ENCODE results near the gene LRSAM1.

DNA sequence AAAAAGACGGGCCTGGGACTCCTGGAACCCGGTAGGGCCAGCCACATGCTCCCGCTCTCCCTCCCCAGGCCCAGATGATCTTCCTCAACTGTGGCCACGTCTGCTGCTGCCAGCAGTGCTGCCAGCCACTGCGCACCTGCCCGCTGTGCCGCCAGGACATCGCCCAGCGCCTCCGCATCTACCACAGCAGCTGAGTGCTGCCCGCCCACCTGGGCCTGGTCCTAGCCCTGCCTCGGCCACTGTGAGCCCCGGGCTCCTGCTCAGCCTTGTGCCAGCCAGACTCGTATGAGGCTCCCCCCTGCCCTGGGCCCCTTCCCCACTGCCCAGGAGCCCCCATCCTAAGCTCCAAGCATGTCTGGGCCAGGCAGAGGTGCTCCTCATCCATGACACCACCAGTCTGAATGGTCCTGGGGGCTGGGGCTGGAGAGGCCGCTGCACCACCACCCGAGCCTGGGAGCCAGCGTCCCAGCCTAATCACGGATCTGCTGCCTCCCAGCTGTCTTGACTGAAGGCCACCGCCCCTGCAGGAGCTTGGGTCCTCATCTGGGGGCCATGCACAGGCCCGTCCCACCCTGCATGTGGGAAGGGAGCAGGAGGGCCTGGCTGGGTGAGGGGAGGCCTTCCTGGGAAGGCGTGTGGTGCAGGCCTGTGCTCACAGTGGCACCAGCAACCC is 51.5 kb downstream of the LRSAM1 start:
- TF ChIP-seq, protein P1, sequence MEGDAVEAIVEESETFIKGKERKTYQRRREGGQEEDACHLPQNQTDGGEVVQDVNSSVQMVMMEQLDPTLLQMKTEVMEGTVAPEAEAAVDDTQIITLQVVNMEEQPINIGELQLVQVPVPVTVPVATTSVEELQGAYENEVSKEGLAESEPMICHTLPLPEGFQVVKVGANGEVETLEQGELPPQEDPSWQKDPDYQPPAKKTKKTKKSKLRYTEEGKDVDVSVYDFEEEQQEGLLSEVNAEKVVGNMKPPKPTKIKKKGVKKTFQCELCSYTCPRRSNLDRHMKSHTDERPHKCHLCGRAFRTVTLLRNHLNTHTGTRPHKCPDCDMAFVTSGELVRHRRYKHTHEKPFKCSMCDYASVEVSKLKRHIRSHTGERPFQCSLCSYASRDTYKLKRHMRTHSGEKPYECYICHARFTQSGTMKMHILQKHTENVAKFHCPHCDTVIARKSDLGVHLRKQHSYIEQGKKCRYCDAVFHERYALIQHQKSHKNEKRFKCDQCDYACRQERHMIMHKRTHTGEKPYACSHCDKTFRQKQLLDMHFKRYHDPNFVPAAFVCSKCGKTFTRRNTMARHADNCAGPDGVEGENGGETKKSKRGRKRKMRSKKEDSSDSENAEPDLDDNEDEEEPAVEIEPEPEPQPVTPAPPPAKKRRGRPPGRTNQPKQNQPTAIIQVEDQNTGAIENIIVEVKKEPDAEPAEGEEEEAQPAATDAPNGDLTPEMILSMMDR (IDR thresholded peaks at IDR 0.05), result no peak
- TF ChIP-seq POLR2A (IDR thresholded peaks at IDR 0.05), result no peak

Data from testis (tissue), 2 donors.